ENCODE results near the gene SPATA9.

Gene SPATA9

DNA sequence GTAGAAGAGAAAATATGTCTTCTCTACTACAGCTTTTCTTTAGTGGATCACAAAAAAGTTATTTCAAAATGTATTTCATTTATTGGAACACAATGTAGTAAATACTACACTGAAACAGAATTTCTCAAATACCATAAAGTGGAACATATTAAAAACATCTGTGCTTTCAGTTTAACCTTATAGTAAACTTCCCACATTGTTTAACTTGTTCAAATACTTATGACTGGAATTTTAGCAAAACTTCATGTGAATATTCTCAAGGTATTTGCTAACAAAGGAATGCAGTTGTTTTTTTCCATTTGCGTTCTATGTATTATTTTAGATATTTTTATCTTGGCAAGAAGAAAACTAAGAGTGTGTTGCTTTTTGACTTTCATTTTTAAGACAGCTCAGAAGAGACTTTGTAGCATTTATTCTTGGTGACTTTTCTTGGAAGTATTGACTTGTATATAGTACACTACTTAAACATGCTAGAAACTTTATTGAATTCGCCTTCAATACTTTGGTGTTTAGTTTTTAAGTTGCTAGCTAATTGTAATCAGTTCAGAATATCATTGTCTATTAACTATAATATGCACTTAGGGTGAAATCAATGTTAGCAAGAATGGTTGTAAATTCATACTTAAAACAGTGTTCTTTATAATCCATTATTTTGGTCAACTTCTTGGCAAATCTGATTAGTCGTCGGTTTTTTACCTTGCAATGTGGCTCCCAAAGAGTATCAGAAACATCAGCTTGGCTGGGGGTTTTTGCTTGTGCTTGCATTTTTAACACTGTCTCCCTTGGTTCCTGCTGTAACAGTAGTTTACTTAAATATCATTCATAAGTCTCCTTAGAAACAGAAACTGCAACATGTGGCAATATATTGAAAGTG lies 43.4 kb upstream of the SPATA9 start:
- H3K9ac ChIP-seq (ENCODE audit: low read depth in 1 of 2, low read length in 2 of 2) = no peak overlapping the region
- peak overlapping the region; percentile 7 to 39 for H3K27ac ChIP-seq (ENCODE audit: low read depth in 2 of 2, low read length in 2 of 2)
- peak overlapping the region in 1 of 2 donors; percentile 5 for H3K4me3 ChIP-seq (ENCODE audit: low read length in 2 of 2)
- H3K4me1 ChIP-seq (ENCODE audit: control insufficient read depth in 2 of 2, insufficient read depth in 2 of 2, low read length in 2 of 2) = peaks cover 13 to 20% of the 10 kb centered on the region in 2 donors
- H3K27me3 ChIP-seq (ENCODE audit: control insufficient read depth in 2 of 2, insufficient read depth in 2 of 2, low read length in 2 of 2) = no peaks in the 10 kb centered on the region
- H3K9me3 ChIP-seq (ENCODE audit: control insufficient read depth in 2 of 2, low read length in 2 of 2) = no peaks in the 10 kb centered on the region
- no peaks in the 10 kb centered on the region for H3K36me3 ChIP-seq (ENCODE audit: control insufficient read depth in 2 of 2, insufficient read depth in 2 of 2, low read length in 2 of 2)

DNA sequence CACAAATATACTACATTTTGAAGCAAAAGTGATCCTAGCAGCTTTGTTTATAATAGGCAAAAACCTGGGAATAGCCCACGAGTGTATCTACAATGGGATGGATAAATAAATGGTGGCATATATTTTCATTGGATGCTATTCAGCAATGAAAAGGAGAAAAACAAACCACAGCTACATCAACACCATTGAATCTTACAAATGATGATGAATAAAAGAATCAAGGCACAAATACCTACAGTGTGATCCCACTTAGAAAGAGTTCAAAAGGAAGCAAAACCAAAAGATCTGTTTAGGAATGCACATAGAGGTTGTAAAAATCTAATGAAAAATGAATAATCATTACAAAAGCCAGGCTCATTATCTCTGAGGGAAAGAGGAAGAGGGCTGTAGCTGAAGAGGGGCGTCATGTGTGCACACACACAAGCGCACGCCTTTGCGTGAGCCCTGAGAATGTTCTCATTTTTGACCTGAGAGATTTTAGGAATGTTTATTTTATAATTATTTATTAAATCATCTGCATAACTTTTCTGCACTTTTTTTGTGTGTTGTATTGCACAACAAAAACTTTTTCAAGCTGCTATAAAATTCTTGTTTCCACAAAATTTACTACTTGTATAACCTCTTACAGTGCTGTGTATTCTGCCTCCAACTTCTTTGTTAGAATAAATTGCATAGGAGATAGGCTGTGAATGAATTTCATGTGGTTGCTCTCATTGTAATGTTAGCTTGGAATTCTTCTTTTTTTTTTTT lies 42.5 kb upstream of the SPATA9 start:
- H3K27ac ChIP-seq (ENCODE audit: low read depth in 2 of 2, low read length in 2 of 2) = no peak overlapping the region
- H3K36me3 ChIP-seq (ENCODE audit: control insufficient read depth in 2 of 2, insufficient read depth in 2 of 2, low read length in 2 of 2) = no peaks in the 10 kb centered on the region
- H3K9ac ChIP-seq (ENCODE audit: low read depth in 1 of 2, low read length in 2 of 2) = no peak overlapping the region
- H3K9me3 ChIP-seq (ENCODE audit: control insufficient read depth in 2 of 2, low read length in 2 of 2) = no peaks in the 10 kb centered on the region
- H3K4me1 ChIP-seq (ENCODE audit: control insufficient read depth in 2 of 2, insufficient read depth in 2 of 2, low read length in 2 of 2) = peaks cover 13 to 16% of the 10 kb centered on the region in 2 donors
- no peaks in the 10 kb centered on the region for H3K27me3 ChIP-seq (ENCODE audit: control insufficient read depth in 2 of 2, insufficient read depth in 2 of 2, low read length in 2 of 2)
- H3K4me3 ChIP-seq (ENCODE audit: low read length in 2 of 2) = no peak overlapping the region

DNA sequence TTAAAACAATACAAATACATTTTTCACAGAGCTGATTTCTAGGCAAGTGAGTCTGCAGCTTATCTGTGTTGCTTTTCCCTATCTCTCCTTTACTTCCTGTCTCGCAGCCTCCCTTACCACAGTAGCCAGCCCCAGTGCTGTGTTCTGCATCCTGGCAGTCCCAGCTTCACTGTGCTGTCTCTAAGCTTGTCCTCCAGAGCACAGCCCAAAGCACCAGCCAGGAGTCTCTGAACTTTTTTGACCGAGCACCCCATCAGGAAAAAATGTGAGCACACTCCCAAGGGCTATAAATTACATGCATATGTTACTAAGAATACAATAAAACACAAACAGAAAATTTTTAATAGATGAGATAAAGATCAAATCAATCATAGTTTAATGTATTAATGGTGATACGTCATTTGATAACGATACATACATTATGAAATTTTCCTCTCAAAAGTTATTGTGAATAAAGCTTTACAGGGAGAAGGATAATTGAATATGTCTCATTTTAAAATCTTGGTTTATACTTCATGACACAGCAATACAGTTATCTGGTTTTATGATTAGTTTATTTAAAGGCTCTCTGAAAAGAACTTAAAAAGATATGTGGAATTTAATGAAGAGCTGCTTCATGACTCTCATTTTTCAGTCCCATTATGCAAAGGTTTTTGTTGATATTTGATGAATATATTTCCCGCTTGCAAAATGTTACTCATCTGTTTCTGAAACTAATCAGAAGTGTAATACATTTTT lies 41.0 kb upstream of the SPATA9 start:
- H3K4me1 ChIP-seq (ENCODE audit: control insufficient read depth in 2 of 2, insufficient read depth in 2 of 2, low read length in 2 of 2) = peaks cover 11 to 13% of the 10 kb centered on the region in 2 donors
- H3K9me3 ChIP-seq (ENCODE audit: control insufficient read depth in 2 of 2, low read length in 2 of 2) = no peaks in the 10 kb centered on the region
- no peaks in the 10 kb centered on the region for H3K27me3 ChIP-seq (ENCODE audit: control insufficient read depth in 2 of 2, insufficient read depth in 2 of 2, low read length in 2 of 2)
- H3K4me3 ChIP-seq (ENCODE audit: low read length in 2 of 2) = no peak overlapping the region
- H3K27ac ChIP-seq (ENCODE audit: low read depth in 2 of 2, low read length in 2 of 2) = no peak overlapping the region
- no peak overlapping the region for H3K9ac ChIP-seq (ENCODE audit: low read depth in 1 of 2, low read length in 2 of 2)
- no peaks in the 10 kb centered on the region for H3K36me3 ChIP-seq (ENCODE audit: control insufficient read depth in 2 of 2, insufficient read depth in 2 of 2, low read length in 2 of 2)

DNA sequence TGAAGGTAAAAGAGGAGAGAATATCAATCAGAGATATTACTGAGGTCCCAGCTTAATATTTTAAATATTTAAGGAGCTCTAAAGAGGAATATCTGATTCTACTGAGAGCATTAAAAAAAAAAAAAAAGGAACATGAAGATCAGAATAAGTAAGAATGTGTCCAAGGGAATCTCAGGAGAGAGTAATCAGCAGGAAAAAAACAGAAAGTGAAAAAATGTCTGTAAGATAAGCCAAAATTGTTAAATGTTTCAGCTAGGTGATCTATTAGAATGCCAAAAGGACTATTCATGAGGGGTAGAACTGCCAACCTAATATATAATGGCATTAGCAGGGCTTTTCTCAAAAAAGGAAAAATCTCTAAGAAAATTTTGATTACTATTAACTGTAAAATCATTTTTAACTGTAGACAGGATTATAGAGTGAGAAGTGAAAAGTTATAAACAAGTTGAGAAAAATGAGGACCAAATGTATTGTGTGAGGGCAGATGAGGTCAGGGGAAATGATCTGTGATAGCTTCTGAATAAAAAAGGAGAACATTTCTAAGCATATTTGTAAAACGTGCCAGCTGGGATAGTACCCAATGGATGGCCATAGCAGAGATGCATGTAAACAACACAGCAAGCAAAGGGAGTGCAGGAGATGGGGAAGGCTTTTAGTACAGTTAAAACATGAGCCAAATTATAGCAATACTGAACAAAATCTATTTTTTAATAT lies 38.9 kb upstream of the SPATA9 start:
- H3K27me3 ChIP-seq (ENCODE audit: control insufficient read depth in 2 of 2, insufficient read depth in 2 of 2, low read length in 2 of 2) = no peaks in the 10 kb centered on the region
- no peak overlapping the region for H3K27ac ChIP-seq (ENCODE audit: low read depth in 2 of 2, low read length in 2 of 2)
- H3K4me1 ChIP-seq (ENCODE audit: control insufficient read depth in 2 of 2, insufficient read depth in 2 of 2, low read length in 2 of 2) = peaks cover 5% of the 10 kb centered on the region in 2 donors
- H3K4me3 ChIP-seq (ENCODE audit: low read length in 2 of 2) = no peak overlapping the region
- H3K9me3 ChIP-seq (ENCODE audit: control insufficient read depth in 2 of 2, low read length in 2 of 2) = no peaks in the 10 kb centered on the region
- H3K36me3 ChIP-seq (ENCODE audit: control insufficient read depth in 2 of 2, insufficient read depth in 2 of 2, low read length in 2 of 2) = no peaks in the 10 kb centered on the region
- no peak overlapping the region for H3K9ac ChIP-seq (ENCODE audit: low read depth in 1 of 2, low read length in 2 of 2)

DNA sequence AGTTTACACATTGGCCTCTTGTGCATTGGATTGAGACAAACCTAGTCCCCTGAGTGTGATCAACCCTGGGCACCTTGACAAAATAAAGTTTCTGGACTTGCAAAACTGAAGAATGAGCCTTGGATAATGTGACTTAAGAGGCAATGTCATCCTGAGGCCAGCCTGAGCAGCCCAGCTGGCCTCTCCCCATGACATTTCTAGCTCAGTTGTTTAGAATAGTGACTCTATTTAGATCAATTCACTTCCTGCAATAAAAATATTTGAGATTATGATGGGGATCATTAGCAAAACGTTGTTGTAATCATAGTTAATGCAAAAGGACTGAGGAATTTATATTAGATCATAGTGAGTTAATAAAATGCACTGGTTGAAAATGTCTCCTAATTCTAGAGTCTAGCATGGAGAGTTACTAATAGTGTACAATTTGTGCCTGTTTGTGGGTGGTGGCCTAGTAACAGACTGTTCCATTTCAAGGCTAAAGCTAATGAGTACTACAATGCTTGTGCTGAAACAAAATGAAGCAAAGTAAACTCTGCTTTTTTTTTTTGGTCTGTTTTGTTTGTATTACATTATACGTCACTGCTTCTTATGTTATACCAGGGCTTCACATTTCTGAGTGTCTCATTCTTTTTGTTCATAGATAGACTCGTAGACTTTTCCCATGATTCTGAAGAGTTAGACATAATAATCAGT lies 37.4 kb upstream of the SPATA9 start:
- Histone ChIP-seq H3K27me3 (ENCODE audit: control insufficient read depth in 2 of 2, insufficient read depth in 2 of 2, low read length in 2 of 2) (no peaks in the 10 kb centered on the region), H3K36me3 (ENCODE audit: control insufficient read depth in 2 of 2, insufficient read depth in 2 of 2, low read length in 2 of 2) (no peaks in the 10 kb centered on the region), H3K4me1 (ENCODE audit: control insufficient read depth in 2 of 2, insufficient read depth in 2 of 2, low read length in 2 of 2) (peaks cover 0 to 8% of the 10 kb centered on the region in 2 donors), H3K9ac (ENCODE audit: low read depth in 1 of 2, low read length in 2 of 2) (no peak overlapping the region), H3K4me3 (ENCODE audit: low read length in 2 of 2) (no peak overlapping the region), H3K27ac (ENCODE audit: low read depth in 2 of 2, low read length in 2 of 2) (peak overlapping the region; percentile 35 to 44), H3K9me3 (ENCODE audit: control insufficient read depth in 2 of 2, low read length in 2 of 2) (no peaks in the 10 kb centered on the region)

DNA sequence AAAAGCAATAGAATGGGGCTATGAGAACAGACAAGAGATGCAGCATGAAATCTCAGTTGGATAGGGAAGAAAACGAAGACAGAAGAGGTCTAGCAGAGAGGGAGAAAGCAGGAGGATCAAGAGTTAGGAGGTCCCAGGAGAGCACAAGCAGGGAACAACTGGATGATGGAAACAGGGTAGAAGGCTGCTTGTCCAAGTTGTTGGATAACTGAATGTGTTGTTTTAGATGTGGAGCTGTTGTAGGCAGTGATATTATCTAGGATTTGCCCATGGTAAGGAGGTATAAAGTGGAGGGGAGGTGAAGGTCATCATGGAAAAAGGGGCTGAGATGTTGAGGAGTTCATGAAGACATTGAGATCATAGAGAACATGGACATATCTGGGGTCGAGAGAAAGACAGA lies 35.9 kb upstream of the SPATA9 start:
- H3K4me3 ChIP-seq (ENCODE audit: low read length in 2 of 2) = no peak overlapping the region
- H3K27ac ChIP-seq (ENCODE audit: low read depth in 2 of 2, low read length in 2 of 2) = no peak overlapping the region
- no peaks in the 10 kb centered on the region for H3K27me3 ChIP-seq (ENCODE audit: control insufficient read depth in 2 of 2, insufficient read depth in 2 of 2, low read length in 2 of 2)
- no peaks in the 10 kb centered on the region for H3K36me3 ChIP-seq (ENCODE audit: control insufficient read depth in 2 of 2, insufficient read depth in 2 of 2, low read length in 2 of 2)
- H3K9ac ChIP-seq (ENCODE audit: low read depth in 1 of 2, low read length in 2 of 2) = no peak overlapping the region
- H3K9me3 ChIP-seq (ENCODE audit: control insufficient read depth in 2 of 2, low read length in 2 of 2) = no peaks in the 10 kb centered on the region
- H3K4me1 ChIP-seq (ENCODE audit: control insufficient read depth in 2 of 2, insufficient read depth in 2 of 2, low read length in 2 of 2) = peaks cover 0 to 8% of the 10 kb centered on the region in 2 donors

DNA sequence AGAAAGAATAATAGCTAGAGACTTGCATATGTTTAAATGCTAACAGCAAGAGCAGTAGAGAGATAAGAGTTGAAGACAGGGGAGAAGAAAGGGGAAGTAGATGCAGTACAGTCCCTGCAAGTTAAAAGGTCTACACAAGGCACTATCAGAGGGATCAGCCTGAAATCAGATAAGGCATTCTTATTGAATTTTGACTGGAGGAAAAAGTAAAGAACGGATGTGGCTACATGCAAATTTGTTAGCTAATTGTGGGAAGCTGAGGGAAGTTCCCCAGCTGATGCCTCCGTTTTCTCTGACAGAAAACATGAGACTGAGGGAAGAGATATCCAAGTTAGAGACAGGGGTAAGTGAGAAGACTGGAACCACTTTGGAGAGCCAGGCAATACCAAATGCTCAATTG lies 35.4 kb upstream of the SPATA9 start:
- H3K27me3 ChIP-seq (ENCODE audit: control insufficient read depth in 2 of 2, insufficient read depth in 2 of 2, low read length in 2 of 2) = no peaks in the 10 kb centered on the region
- no peak overlapping the region for H3K4me3 ChIP-seq (ENCODE audit: low read length in 2 of 2)
- H3K9me3 ChIP-seq (ENCODE audit: control insufficient read depth in 2 of 2, low read length in 2 of 2) = no peaks in the 10 kb centered on the region
- H3K4me1 ChIP-seq (ENCODE audit: control insufficient read depth in 2 of 2, insufficient read depth in 2 of 2, low read length in 2 of 2) = peaks cover 0 to 8% of the 10 kb centered on the region in 2 donors
- no peak overlapping the region for H3K9ac ChIP-seq (ENCODE audit: low read depth in 1 of 2, low read length in 2 of 2)
- no peak overlapping the region for H3K27ac ChIP-seq (ENCODE audit: low read depth in 2 of 2, low read length in 2 of 2)
- no peaks in the 10 kb centered on the region for H3K36me3 ChIP-seq (ENCODE audit: control insufficient read depth in 2 of 2, insufficient read depth in 2 of 2, low read length in 2 of 2)

DNA sequence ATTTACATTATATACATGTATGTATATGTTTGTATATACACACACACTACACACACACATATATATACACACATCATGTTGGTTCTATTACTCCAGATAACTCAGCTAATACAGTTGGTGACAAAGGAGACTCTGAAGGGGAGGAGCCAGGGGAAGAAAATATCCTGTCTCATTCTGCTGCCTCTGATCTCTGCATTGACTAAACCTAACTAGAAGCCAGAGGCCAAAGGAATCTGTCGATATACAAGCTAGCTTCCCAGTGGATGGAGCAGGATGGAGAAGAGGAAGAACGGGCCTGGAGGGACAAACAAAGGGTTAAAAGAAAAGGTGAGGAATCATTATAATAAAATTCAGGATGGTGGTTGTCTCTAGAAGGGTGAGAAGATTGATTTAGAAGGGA lies 34.6 kb upstream of the SPATA9 start:
- H3K27me3 ChIP-seq (ENCODE audit: control insufficient read depth in 2 of 2, insufficient read depth in 2 of 2, low read length in 2 of 2) = no peaks in the 10 kb centered on the region
- no peak overlapping the region for H3K9ac ChIP-seq (ENCODE audit: low read depth in 1 of 2, low read length in 2 of 2)
- peaks cover 0 to 8% of the 10 kb centered on the region in 2 donors for H3K4me1 ChIP-seq (ENCODE audit: control insufficient read depth in 2 of 2, insufficient read depth in 2 of 2, low read length in 2 of 2)
- no peak overlapping the region for H3K4me3 ChIP-seq (ENCODE audit: low read length in 2 of 2)
- no peaks in the 10 kb centered on the region for H3K9me3 ChIP-seq (ENCODE audit: control insufficient read depth in 2 of 2, low read length in 2 of 2)
- no peaks in the 10 kb centered on the region for H3K36me3 ChIP-seq (ENCODE audit: control insufficient read depth in 2 of 2, insufficient read depth in 2 of 2, low read length in 2 of 2)
- no peak overlapping the region for H3K27ac ChIP-seq (ENCODE audit: low read depth in 2 of 2, low read length in 2 of 2)

DNA sequence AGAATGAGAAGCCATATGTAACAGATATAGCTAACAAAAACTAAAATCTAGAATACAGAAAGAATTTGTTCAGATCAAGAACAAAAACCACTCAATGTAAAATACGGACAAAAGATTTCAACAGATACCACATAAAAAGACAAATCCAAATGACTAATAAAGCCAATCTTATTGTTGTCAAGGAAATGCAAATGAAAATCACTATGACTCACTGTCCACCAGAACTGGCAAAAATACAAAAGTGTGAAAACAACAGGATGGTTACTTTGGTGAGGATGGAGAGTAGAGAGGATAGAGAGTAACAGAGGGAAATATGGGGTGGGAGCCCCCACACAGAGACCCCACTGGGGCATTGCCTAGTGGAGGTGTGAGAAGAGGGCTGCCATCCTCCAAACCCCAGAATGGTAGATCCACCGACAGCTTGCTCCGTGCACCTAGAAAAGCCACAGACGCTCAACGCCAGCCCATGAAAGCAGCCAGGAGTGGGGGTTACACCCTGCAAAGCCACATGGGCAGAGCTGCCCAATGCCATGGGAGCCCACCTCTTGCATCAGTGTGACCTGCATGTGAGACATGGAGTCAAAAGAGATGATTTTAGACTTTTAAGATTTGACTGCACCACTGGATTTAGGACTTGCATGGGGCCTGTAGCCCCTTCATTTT lies 33.1 kb upstream of the SPATA9 start:
- no peaks in the 10 kb centered on the region for H3K9me3 ChIP-seq (ENCODE audit: control insufficient read depth in 2 of 2, low read length in 2 of 2)
- peaks cover 0 to 8% of the 10 kb centered on the region in 2 donors for H3K4me1 ChIP-seq (ENCODE audit: control insufficient read depth in 2 of 2, insufficient read depth in 2 of 2, low read length in 2 of 2)
- H3K27ac ChIP-seq (ENCODE audit: low read depth in 2 of 2, low read length in 2 of 2) = no peak overlapping the region
- H3K36me3 ChIP-seq (ENCODE audit: control insufficient read depth in 2 of 2, insufficient read depth in 2 of 2, low read length in 2 of 2) = no peaks in the 10 kb centered on the region
- H3K27me3 ChIP-seq (ENCODE audit: control insufficient read depth in 2 of 2, insufficient read depth in 2 of 2, low read length in 2 of 2) = no peaks in the 10 kb centered on the region
- H3K9ac ChIP-seq (ENCODE audit: low read depth in 1 of 2, low read length in 2 of 2) = no peak overlapping the region
- H3K4me3 ChIP-seq (ENCODE audit: low read length in 2 of 2) = no peak overlapping the region

Measured in mucosa of rectum (tissue), 2 donors.